Nephron progenitor cell (in vitro differentiated cells): ENCODE measurements around the gene OR52A1.

Experiments
- DNase-seq: peaks from one replicate; pipeline ENCODE4 v3.0.0; 2021
- H3K27ac Mint-ChIP-seq: 2 replicates; pipeline ENCODE4 v1.8.0; 2021; ENCODE audit warnings: mild to moderate bottlenecking, moderate library complexity, mixed read lengths
- H3K27me3 Mint-ChIP-seq: 2 replicates; pipeline ENCODE4 v1.8.0; 2021; ENCODE audit warnings: mild to moderate bottlenecking, low read depth, mixed read lengths; ENCODE audit not compliant: poor library complexity
- H3K36me3 Mint-ChIP-seq: 2 replicates; pipeline ENCODE4 v1.8.0; 2021; ENCODE audit warnings: low read depth, mixed read lengths
- H3K4me1 Mint-ChIP-seq: 2 replicates; pipeline ENCODE4 v1.8.0; 2021; ENCODE audit warnings: mixed read lengths
- H3K4me3 Mint-ChIP-seq: 2 replicates; pipeline ENCODE4 v1.8.0; 2021; ENCODE audit warnings: mild to moderate bottlenecking, moderate library complexity, mixed read lengths
- H3K9me3 Mint-ChIP-seq: 2 replicates; pipeline ENCODE4 v1.8.0; 2021; ENCODE audit warnings: mild to moderate bottlenecking, moderate library complexity, mixed read lengths
- TF ChIP-seq, protein P1 (sequence below): fragments of 200-600 bp; sonication (generic); IDR thresholded peaks from 2 replicates; pipeline ENCODE4 v1.5.0; 2021; ENCODE audit warnings: antibody characterized with exemption

The OR52A1 gene

DNA sequence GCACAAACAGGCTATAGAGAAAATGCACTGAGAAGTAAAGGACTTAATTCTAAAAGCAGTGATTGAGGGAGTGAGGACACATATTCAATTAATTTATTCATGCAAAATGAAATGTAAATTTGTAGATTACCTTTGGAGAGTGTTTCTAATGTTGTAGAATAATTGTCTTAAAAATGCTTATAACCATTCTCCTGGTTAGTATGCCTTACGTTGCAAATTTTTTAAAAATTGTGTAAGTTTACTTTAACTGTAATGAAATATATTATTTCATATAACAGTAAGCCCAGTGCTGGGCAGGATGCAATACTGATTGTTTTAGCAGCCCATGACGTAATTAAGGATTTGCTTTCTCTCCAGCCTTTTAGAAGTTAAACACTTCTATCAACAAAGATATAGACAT is 58.5 kb downstream of the OR52A1 start:
- Mint-ChIP-seq H3K9me3 (no peaks in the 10 kb centered on the region), H3K4me3 (no peak overlapping the region), H3K4me1 (no peaks in the 10 kb centered on the region), H3K27me3 (peaks cover 6% of the 10 kb centered on the region), H3K36me3 (no peaks in the 10 kb centered on the region), H3K27ac (no peak overlapping the region)
- TF ChIP-seq, protein P1, sequence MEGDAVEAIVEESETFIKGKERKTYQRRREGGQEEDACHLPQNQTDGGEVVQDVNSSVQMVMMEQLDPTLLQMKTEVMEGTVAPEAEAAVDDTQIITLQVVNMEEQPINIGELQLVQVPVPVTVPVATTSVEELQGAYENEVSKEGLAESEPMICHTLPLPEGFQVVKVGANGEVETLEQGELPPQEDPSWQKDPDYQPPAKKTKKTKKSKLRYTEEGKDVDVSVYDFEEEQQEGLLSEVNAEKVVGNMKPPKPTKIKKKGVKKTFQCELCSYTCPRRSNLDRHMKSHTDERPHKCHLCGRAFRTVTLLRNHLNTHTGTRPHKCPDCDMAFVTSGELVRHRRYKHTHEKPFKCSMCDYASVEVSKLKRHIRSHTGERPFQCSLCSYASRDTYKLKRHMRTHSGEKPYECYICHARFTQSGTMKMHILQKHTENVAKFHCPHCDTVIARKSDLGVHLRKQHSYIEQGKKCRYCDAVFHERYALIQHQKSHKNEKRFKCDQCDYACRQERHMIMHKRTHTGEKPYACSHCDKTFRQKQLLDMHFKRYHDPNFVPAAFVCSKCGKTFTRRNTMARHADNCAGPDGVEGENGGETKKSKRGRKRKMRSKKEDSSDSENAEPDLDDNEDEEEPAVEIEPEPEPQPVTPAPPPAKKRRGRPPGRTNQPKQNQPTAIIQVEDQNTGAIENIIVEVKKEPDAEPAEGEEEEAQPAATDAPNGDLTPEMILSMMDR = no peak
- no peak for DNase-seq
